HEK293T (cell line): ENCODE results near the gene HSPG2.

Source experiments
- CTCF ChIA-PET: fragments of 350-600 bp; formaldehyde crosslinking; extraction: SDS; loops from one replicate; lab custom pipeline; 2021; ENCODE audit warnings: antibody characterized with exemption, inconsistent platforms; lab: Yijun Ruan, JAX
- POLR2A ChIA-PET: fragments of 350-600 bp; formaldehyde crosslinking; extraction: SDS; loops from one replicate; lab custom pipeline; 2020; ENCODE audit warnings: antibody characterized with exemption, inconsistent platforms; lab: Yijun Ruan, JAX
- DNase-seq: peaks from one replicate; pipeline ENCODE4 v3.0.0; 2012; ENCODE audit warnings: mixed read lengths; ENCODE audit errors: extremely low spot score
- ARNT ChIP-seq: fragments of 450-650 bp; IDR thresholded peaks from 2 replicates; pipeline ENCODE4 v1.6.1; 2017; ENCODE audit warnings: mild to moderate bottlenecking
- BHLHE40 ChIP-seq: fragments of 450-650 bp; IDR thresholded peaks from 2 replicates; pipeline ENCODE4 v1.6.1; 2016; ENCODE audit warnings: mild to moderate bottlenecking, moderate library complexity, borderline replicate concordance
- CTBP1 ChIP-seq: fragments of 450-650 bp; IDR thresholded peaks from 2 replicates; pipeline ENCODE4 v1.6.1; 2016; ENCODE audit warnings: borderline replicate concordance
- ELF4 ChIP-seq: fragments of 450-650 bp; IDR thresholded peaks from 2 replicates; pipeline ENCODE4 v1.6.1; 2017; ENCODE audit warnings: antibody characterized with exemption
- FOXA1 ChIP-seq: fragments of 450-650 bp; IDR thresholded peaks from 2 replicates; pipeline ENCODE4 v1.6.1; 2016; ENCODE audit warnings: mild to moderate bottlenecking
- FOXK2 ChIP-seq: fragments of 450-650 bp; IDR thresholded peaks from 2 replicates; pipeline ENCODE4 v1.6.1; 2016; ENCODE audit warnings: mild to moderate bottlenecking
- FOXM1 ChIP-seq: fragments of 450-650 bp; IDR thresholded peaks from 2 replicates; pipeline ENCODE4 v1.6.1; 2017; ENCODE audit warnings: mild to moderate bottlenecking, borderline replicate concordance
- HDGF ChIP-seq: fragments of 450-650 bp; IDR thresholded peaks from 2 replicates; pipeline ENCODE4 v1.6.1; 2017; ENCODE audit warnings: antibody characterized with exemption, borderline replicate concordance
- L3MBTL2 ChIP-seq: fragments of 450-650 bp; conservative IDR thresholded peaks from 2 replicates; pipeline ENCODE4 v1.6.1; 2016; ENCODE audit warnings: mild to moderate bottlenecking
- LEF1 ChIP-seq: fragments of 450-650 bp; IDR thresholded peaks from 2 replicates; pipeline ENCODE4 v1.6.1; 2017; ENCODE audit warnings: mild to moderate bottlenecking, borderline replicate concordance
- NFRKB ChIP-seq: fragments of 450-650 bp; IDR thresholded peaks from 2 replicates; pipeline ENCODE4 v1.6.1; 2016; ENCODE audit warnings: mild to moderate bottlenecking, moderate library complexity
- PKNOX1 ChIP-seq: fragments of 450-650 bp; IDR thresholded peaks from 2 replicates; pipeline ENCODE4 v1.6.1; 2016
- SP1 ChIP-seq: fragments of 450-650 bp; IDR thresholded peaks from 2 replicates; pipeline ENCODE4 v1.6.1; 2017
- SUZ12 ChIP-seq: fragments of 450-650 bp; IDR thresholded peaks from 2 replicates; pipeline ENCODE4 v1.6.1; 2016; ENCODE audit warnings: mild to moderate bottlenecking
- TARDBP ChIP-seq: fragments of 450-650 bp; IDR thresholded peaks from 2 replicates; pipeline ENCODE4 v1.6.1; 2016
- ZNF384 ChIP-seq: fragments of 450-650 bp; IDR thresholded peaks from 2 replicates; pipeline ENCODE4 v1.6.1; 2016

HSPG2 gene

GRCh38 chr1:21783679-21784603 lies 153.2 kb downstream of the HSPG2 start:
- peak; percentile 93 for DNase-seq
- CTCF ChIA-PET, result no interaction called here
- no peak for TF ChIP-seq FOXM1
- TF ChIP-seq FOXK2, result no peak
- TF ChIP-seq SUZ12, result no peak
- TF ChIP-seq BHLHE40, result no peak
- no peak for TF ChIP-seq ARNT
- POLR2A ChIA-PET, result interaction anchor here (0.6 to 1.3 kb wide), 5 partner anchors 19 to 241 kb away, joined by 3 to 4 read pairs (median 3); no protein-coding TSS in a partner anchor

DNA sequence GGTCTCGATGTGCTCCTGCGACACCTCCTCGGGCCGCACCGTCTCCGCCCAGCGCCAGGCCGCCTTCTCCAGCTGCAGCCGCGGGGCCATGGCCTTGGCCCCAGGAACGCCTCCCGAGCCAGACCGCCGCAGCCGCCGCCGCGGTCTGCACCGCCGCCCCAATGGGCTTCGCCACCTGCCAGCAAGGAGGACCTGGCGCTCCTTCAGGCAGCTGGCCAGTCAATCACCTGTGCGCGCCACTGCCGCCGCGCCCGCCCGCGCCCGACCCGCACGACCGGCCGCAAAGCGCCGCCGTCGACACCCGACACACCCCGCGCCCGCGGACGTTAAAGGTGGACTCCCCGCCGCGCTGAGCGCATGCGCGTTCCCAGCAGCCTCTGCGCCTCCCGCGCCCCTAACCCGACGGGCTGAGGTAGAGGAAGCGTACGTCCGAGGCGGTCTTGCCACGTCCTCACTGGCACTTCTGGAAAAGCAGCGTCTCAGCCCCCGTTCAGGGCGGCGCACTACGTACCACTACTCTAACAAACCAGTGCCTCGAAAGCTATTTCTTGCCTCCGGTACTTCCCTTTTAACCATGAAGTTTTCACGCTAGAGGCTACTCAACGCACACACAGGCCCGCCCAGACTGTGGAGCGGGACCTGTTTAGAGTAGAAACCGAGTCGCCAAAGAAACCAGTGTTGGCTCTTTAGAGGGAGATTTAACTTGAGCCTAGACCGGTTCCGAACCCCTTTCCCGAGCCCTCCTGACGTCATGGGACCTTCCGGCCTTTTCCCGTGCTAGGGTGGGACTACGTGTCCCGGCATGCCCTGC lies 154.0 kb downstream of the HSPG2 start, which contains the start of gene USP48:
USP48 (minus strand) TSS at position 282 of the 811 bp plus-strand sequence; CDS start at position 90, 192 bp downstream.
- TF ChIP-seq L3MBTL2 (peak; percentile 69), LEF1 (no peak), ELF4 (peak; percentile 82; the same call in 1 of the 2 replicates), PKNOX1 (peak; percentile 91)
- peak; percentile 91 for DNase-seq
- ChIA-PET POLR2A (interaction anchor here (0.6 to 2.0 kb wide), 16 partner anchors 9 to 484 kb away, joined by 3 to 9 read pairs (median 4); no protein-coding TSS in a partner anchor), CTCF (interaction anchor here (1.0 kb wide), 1 partner anchor 241 kb away, joined by 4 read pairs; no protein-coding TSS in a partner anchor)

DNA sequence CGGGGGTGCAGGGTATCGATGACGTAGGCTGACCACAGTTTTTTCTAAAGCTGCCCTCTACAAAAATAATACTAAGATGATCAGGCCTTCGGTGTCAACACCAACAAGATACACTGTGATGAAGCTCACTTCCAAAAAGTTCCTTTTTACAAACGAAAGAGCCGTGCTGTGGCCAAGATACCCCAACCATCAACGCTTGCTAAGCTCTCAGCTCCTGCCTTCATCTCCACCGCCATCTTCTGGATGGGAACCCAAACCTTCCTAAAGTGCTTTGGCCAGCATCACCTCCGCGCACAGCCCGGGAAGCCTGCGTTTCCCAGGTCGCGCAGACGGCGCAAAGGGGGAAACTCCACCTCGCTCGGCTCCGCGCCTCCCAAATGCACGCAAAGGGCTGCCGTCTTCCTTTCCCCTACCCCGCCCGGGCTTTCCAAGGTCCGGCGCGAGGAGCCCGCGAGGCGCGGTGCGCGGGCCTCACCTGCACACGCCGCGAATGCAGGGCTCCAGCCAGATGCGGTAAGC lies 154.7 kb downstream of the HSPG2 start:
- DNase-seq, result peak; percentile 37
- TF ChIP-seq CTBP1 (0 out of 2 replicates have a peak, but pooled peaks have one; percentile 14), NFRKB (no peak)
- ChIA-PET POLR2A (interaction anchor here (0.5 to 2.0 kb wide), 17 partner anchors 8 to 243 kb away, joined by 3 to 9 read pairs (median 3); no protein-coding TSS in a partner anchor), CTCF (interaction anchor here (1.0 to 1.1 kb wide), 2 partner anchors 13 to 241 kb away, joined by 3 to 4 read pairs; no protein-coding TSS in a partner anchor)

- no peak for DNase-seq
- ChIA-PET CTCF (interaction anchor here (1.0 to 1.1 kb wide), 2 partner anchors 12 to 242 kb away, joined by 3 to 4 read pairs; no protein-coding TSS in a partner anchor), POLR2A (interaction anchor here (0.5 to 2.0 kb wide), 15 partner anchors 8 to 243 kb away, joined by 3 to 9 read pairs (median 4); no protein-coding TSS in a partner anchor)
- TF ChIP-seq FOXA1 (no peak), HDGF (no peak), NFRKB (no peak), BHLHE40 (no peak), ZNF384 (no peak), TARDBP (no peak), PKNOX1 (no peak), L3MBTL2 (no peak), ARNT (no peak), LEF1 (no peak), CTBP1 (no peak)
These were observed 155.2 kb downstream of the HSPG2 start for GRCh38 chr1:21781815-21782348.

DNA sequence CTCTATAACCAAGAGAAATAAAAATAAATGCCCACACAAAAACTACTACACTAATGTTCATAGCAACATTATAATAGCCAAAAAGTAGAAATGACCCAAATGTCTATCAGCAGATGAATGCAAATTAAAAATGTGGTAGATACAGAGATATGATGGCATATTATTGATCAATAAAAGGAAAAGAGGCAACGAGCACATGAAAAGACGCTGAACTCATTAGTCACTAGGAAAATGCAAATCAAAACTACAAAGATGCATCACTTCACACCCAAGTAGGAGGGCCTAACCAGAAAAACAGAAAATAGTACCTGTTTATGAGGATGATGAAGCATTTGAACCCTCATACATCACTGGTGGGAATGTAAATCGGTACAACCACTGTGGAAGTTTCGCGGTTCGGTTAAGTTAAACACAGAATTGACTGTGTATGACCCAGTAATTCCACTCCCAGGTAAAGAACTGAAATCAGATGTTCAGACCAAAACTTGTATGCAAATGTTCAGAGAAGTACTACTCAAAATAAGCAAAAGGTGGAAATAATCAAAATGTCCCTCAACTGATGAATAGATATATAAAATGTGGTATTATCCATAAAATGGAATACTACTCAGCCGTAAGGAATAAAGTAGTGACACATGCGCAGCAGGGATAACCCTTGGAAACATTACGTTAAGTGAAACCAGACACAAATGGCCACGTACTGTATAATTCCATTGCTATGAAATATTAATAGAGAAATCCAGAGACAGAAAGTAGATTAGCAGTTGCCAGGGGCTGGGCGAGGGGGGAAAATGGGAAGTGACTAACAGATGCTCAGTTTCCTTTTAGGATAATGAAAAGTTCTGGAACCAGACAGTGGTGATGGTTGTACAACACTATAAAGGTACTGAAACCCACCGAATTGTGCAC lies 157.2 kb downstream of the HSPG2 start:
- no peak for DNase-seq
- ChIA-PET CTCF (no interaction called here), POLR2A (no interaction called here)
- no peak for TF ChIP-seq NFRKB
- no peak for TF ChIP-seq FOXA1
- TF ChIP-seq ARNT, result no peak
- TF ChIP-seq FOXM1, result no peak
- TF ChIP-seq FOXK2, result no peak
- TF ChIP-seq TARDBP, result no peak
- no peak for TF ChIP-seq PKNOX1
- TF ChIP-seq ZNF384, result no peak
- TF ChIP-seq ELF4, result no peak
- no peak for TF ChIP-seq HDGF
- no peak for TF ChIP-seq L3MBTL2
- no peak for TF ChIP-seq SUZ12
- no peak for TF ChIP-seq SP1
- no peak for TF ChIP-seq BHLHE40
- TF ChIP-seq CTBP1, result no peak
- no peak for TF ChIP-seq LEF1
